ENCODE data around the gene SLC1A2. TPM values are rescaled to one million over a fixed set of nuclear protein-coding genes. Genes with fewer than 3 reads are reported as not detected.

Gene SLC1A2
- total RNA-seq, 1 donor from 2014 or later = 0.25 TPM

DNA sequence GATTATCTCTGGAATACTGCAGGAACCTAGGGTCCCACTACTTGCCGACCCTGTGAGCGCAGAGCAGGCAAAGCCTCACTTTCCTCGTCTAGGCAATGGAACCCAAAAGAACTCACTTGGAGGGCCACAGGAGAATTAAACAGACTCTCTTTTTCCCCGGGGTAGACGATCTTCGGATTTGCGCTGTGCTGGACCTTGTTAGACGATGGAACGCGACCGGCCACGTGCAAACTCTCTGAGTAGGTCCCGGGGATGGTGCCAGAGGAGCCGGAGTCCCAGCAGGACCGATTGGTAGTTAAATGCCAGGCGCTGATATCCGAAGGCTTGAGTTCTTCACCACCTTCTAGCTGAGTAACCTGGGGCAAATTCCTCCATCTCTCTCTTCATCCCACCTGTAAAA, 1.0 kb upstream of the SLC1A2 start:
- no peak overlapping the region for H3K27ac Mint-ChIP-seq (ENCODE audit: unreplicated experiment)
- DNase-seq (ENCODE audit: low read depth) (no peak), FAIRE-seq (no peak)
- Histone ChIP-seq H3K36me3 (ENCODE audit: insufficient read depth, low read length) (no peaks in the 10 kb centered on the region), H2AFZ (ENCODE audit: low read depth, low read length) (no peak overlapping the region), H3K4me3 (ENCODE audit: insufficient read depth, low read depth, low read length) (peak overlapping the region; percentile 55), H3K4me2 (ENCODE audit: low read length) (peak overlapping the region; percentile 88), H4K20me1 (ENCODE audit: insufficient read depth, low read length) (peaks cover 5% of the 10 kb centered on the region), H3K4me1 (ENCODE audit: insufficient read depth, low read length) (peaks cover 22% of the 10 kb centered on the region), H3K79me2 (ENCODE audit: insufficient read depth, low read length) (no peaks in the 10 kb centered on the region), H3K27ac (ENCODE audit: low read depth, low read length) (no peak overlapping the region), H3K27me3 (ENCODE audit: insufficient read depth, low read length) (peaks cover 62% of the 10 kb centered on the region), H3K9me3 (ENCODE audit: insufficient read depth, low read depth, low read length) (no peaks in the 10 kb centered on the region), H3K9ac (ENCODE audit: low read length) (no peak overlapping the region)
- TF ChIP-seq, protein P1, sequence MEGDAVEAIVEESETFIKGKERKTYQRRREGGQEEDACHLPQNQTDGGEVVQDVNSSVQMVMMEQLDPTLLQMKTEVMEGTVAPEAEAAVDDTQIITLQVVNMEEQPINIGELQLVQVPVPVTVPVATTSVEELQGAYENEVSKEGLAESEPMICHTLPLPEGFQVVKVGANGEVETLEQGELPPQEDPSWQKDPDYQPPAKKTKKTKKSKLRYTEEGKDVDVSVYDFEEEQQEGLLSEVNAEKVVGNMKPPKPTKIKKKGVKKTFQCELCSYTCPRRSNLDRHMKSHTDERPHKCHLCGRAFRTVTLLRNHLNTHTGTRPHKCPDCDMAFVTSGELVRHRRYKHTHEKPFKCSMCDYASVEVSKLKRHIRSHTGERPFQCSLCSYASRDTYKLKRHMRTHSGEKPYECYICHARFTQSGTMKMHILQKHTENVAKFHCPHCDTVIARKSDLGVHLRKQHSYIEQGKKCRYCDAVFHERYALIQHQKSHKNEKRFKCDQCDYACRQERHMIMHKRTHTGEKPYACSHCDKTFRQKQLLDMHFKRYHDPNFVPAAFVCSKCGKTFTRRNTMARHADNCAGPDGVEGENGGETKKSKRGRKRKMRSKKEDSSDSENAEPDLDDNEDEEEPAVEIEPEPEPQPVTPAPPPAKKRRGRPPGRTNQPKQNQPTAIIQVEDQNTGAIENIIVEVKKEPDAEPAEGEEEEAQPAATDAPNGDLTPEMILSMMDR (IDR thresholded peaks at IDR 0.05; ENCODE audit: insufficient read depth, low read depth, low read length) = no peak
- no peak for TF ChIP-seq EZH2 (IDR thresholded peaks at IDR 0.05; ENCODE audit: insufficient read depth, low read length)
- H3K27me3 Mint-ChIP-seq (ENCODE audit: low read depth, unreplicated experiment) = peaks cover 87% of the 10 kb centered on the region
- H3K4me1 Mint-ChIP-seq (ENCODE audit: low read depth, unreplicated experiment) = no peaks in the 10 kb centered on the region
- H3K4me3 Mint-ChIP-seq (ENCODE audit: unreplicated experiment) = peak overlapping the region; percentile 82
- H3K36me3 Mint-ChIP-seq (ENCODE audit: low read depth, unreplicated experiment) = no peaks in the 10 kb centered on the region
- H3K9me3 Mint-ChIP-seq (ENCODE audit: unreplicated experiment) = peaks cover under 1% of the 10 kb centered on the region

GRCh38 chr11:35419830-35420333, 524 bp upstream of the SLC1A2 start:
- Histone ChIP-seq H3K9me3 (ENCODE audit: insufficient read depth, low read depth, low read length) (no peaks in the 10 kb centered on the region), H3K4me3 (ENCODE audit: insufficient read depth, low read depth, low read length) (peak overlapping the region; percentile 55), H2AFZ (ENCODE audit: low read depth, low read length) (peak overlapping the region; percentile 73), H3K27me3 (ENCODE audit: insufficient read depth, low read length) (peaks cover 66% of the 10 kb centered on the region), H3K27ac (ENCODE audit: low read depth, low read length) (no peak overlapping the region), H3K4me2 (ENCODE audit: low read length) (peak overlapping the region; percentile 88), H3K9ac (ENCODE audit: low read length) (peak overlapping the region; percentile 30), H4K20me1 (ENCODE audit: insufficient read depth, low read length) (peaks cover 5% of the 10 kb centered on the region), H3K4me1 (ENCODE audit: insufficient read depth, low read length) (peaks cover 22% of the 10 kb centered on the region), H3K79me2 (ENCODE audit: insufficient read depth, low read length) (no peaks in the 10 kb centered on the region), H3K36me3 (ENCODE audit: insufficient read depth, low read length) (no peaks in the 10 kb centered on the region)
- no peak overlapping the region for H3K27ac Mint-ChIP-seq (ENCODE audit: unreplicated experiment)
- H3K9me3 Mint-ChIP-seq (ENCODE audit: unreplicated experiment) = no peaks in the 10 kb centered on the region
- TF ChIP-seq EZH2 (IDR thresholded peaks at IDR 0.05; ENCODE audit: insufficient read depth, low read length) = no peak
- TF ChIP-seq, protein P1 (IDR thresholded peaks at IDR 0.05; ENCODE audit: insufficient read depth, low read depth, low read length) = no peak
- H3K4me3 Mint-ChIP-seq (ENCODE audit: unreplicated experiment) = peak overlapping the region; percentile 82
- no peaks in the 10 kb centered on the region for H3K4me1 Mint-ChIP-seq (ENCODE audit: low read depth, unreplicated experiment)
- H3K36me3 Mint-ChIP-seq (ENCODE audit: low read depth, unreplicated experiment) = no peaks in the 10 kb centered on the region
- FAIRE-seq (no peak), DNase-seq (ENCODE audit: low read depth) (no peak)
- peaks cover 87% of the 10 kb centered on the region for H3K27me3 Mint-ChIP-seq (ENCODE audit: low read depth, unreplicated experiment)
